ENCODE data around the gene PPP1R9B. TPM values are rescaled to one million over a fixed set of nuclear protein-coding genes. Genes with fewer than 3 reads are reported as not detected.

PPP1R9B gene
- total RNA-seq, 4 donors from 2014 or later = 28.4 to 54.9 (median 36.9) TPM

DNA sequence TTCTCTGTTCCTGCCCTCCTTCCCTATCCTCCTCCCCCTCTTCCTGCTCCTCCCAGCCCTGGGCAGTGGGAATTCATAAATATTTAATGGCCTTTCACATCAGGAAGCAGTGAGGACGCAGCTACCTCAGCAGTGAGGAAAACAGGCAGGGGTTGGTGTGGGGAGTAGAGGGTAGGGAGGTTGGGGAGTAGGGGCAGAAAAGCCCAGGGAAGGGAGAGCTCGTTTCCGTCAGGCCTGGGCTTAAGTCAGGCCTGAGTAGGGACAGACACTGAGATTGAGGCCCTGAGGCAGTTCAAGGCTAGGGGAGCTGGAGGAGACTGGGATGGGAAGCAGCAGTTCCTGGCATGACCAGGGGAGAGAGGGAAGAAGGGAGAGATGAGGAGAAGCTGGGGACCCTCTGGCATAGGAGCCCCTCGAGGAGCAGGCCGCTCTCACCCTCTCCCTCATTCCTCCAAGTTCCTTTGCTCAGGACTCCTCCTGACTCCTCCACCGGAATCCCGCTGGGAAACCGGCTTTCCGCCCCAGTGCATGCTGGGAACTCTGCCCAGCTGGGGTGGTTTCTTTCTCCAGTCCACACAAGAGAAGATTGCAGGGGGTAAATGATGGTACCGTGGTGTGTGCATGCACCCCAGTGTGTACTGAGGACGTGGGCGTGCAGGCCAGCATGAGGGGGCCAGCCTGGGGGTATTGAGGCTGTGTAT is 26.7 kb downstream of the PPP1R9B start:
- H3K27ac ChIP-seq = peak overlapping the region in 2 of 4 donors; percentile 46 to 50

GRCh38 chr17:50122945-50123344 is 27.5 kb downstream of the PPP1R9B start:
- WGBS, 2 donors = 75 to 90% methylated on average over 3 of the region's 3 CpGs
- no peak for DNase-seq (ENCODE audit: low spot score in 2 of 2)
- H3K4me3 ChIP-seq = no peak overlapping the region
- no peaks in the 10 kb centered on the region for H3K9me3 ChIP-seq
- no peaks in the 10 kb centered on the region for H3K36me3 ChIP-seq
- peaks cover 0 to 13% (median 3%) of the 10 kb centered on the region in 4 donors for H3K4me1 ChIP-seq
- TF ChIP-seq POLR2A (IDR thresholded peaks at IDR 0.05) = no peak
- no peak for TF ChIP-seq EP300 (IDR thresholded peaks at IDR 0.05)
- TF ChIP-seq, protein P1, sequence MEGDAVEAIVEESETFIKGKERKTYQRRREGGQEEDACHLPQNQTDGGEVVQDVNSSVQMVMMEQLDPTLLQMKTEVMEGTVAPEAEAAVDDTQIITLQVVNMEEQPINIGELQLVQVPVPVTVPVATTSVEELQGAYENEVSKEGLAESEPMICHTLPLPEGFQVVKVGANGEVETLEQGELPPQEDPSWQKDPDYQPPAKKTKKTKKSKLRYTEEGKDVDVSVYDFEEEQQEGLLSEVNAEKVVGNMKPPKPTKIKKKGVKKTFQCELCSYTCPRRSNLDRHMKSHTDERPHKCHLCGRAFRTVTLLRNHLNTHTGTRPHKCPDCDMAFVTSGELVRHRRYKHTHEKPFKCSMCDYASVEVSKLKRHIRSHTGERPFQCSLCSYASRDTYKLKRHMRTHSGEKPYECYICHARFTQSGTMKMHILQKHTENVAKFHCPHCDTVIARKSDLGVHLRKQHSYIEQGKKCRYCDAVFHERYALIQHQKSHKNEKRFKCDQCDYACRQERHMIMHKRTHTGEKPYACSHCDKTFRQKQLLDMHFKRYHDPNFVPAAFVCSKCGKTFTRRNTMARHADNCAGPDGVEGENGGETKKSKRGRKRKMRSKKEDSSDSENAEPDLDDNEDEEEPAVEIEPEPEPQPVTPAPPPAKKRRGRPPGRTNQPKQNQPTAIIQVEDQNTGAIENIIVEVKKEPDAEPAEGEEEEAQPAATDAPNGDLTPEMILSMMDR (IDR thresholded peaks at IDR 0.05) = no peak
- peak overlapping the region in 1 of 4 donors; percentile 46 for H3K27ac ChIP-seq
- peaks cover 0 to 20% of the 10 kb centered on the region in 2 donors for H3K27me3 ChIP-seq

More for the DNA sequence above, 26.7 kb downstream of the PPP1R9B start:
- H3K27me3 ChIP-seq = peaks cover 0 to 20% of the 10 kb centered on the region in 2 donors
- H3K4me1 ChIP-seq = peaks cover 0 to 21% (median 6%) of the 10 kb centered on the region in 4 donors
- TF ChIP-seq EP300 (IDR thresholded peaks at IDR 0.05) = no peak
- no peak for TF ChIP-seq POLR2A (IDR thresholded peaks at IDR 0.05)
- TF ChIP-seq, protein P1 (IDR thresholded peaks at IDR 0.05) = no peak
- DNase-seq (ENCODE audit: low spot score in 2 of 2) = no peak
- no peak overlapping the region for H3K4me3 ChIP-seq
- no peaks in the 10 kb centered on the region for H3K36me3 ChIP-seq
- WGBS, 2 donors = 36 to 46% methylated on average over 12 of the region's 12 CpGs
- H3K9me3 ChIP-seq = no peaks in the 10 kb centered on the region

DNA sequence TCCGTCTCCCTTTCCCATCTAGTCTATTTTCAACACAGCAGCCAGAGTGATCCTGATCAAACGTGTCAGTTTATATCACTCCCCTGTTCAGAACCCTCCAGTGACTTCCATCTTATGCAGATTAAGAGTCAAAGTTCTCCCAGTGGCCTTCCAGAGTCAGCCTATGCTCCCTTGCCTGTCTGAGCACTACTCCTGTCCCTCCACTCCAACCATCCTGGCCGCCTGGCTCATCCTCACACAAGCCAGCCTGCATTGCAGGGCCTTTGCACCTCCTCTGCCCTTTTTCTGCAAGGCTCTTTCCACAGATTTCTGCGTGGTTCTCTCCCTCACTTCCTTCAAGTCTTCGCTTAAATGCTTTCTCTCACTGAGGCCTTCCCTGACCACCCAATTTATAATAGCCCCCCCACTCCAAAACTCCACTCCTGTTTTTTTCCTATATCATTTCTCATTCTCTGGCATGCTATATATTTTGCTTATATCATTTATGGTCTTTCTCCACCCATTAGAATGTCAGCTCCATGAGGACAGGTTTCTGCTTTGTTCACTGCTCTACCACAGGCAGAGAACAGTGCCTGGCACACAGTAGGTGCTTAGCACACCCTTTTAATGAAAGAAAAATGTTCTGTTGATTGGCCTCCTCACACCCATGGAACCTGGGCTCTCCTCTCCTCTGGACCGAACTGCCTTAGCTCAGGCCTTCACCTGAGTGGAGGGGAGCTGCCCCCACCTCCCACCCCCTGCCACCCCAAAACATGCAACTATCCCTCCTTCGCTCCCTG is 29.8 kb downstream of the PPP1R9B start:
- no peak overlapping the region for H3K27ac ChIP-seq
- no peak overlapping the region for H3K4me3 ChIP-seq
- DNase-seq (ENCODE audit: low spot score in 2 of 2) = no peak
- 90% methylated on average over 7 of the region's 7 CpGs for WGBS, 2 donors
- no peaks in the 10 kb centered on the region for H3K9me3 ChIP-seq
- no peaks in the 10 kb centered on the region for H3K36me3 ChIP-seq
- peaks cover 0 to 30% of the 10 kb centered on the region in 2 donors for H3K27me3 ChIP-seq
- peaks cover 0 to 20% (median 8%) of the 10 kb centered on the region in 4 donors for H3K4me1 ChIP-seq
- no peak for TF ChIP-seq EP300 (IDR thresholded peaks at IDR 0.05)
- TF ChIP-seq POLR2A (IDR thresholded peaks at IDR 0.05) = no peak
- TF ChIP-seq, protein P1 (IDR thresholded peaks at IDR 0.05) = no peak

DNA sequence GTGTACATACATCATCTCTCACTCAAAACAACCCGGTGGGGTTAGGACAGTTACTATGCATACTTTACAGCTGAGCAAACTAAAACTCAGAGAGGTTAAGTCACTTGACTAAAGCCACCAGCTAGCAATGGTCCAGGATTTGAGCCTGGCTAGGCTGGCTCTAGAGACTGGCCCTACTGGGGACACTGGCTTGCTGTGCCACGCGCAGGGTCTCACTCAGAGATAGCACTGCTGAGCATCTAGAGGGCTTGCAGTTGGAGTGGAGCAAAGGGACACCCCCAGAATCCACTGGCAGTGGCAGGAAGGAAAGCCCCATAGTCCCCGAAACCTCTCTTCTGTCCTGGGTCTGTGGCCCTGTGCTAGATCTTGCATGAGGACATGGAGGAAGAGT is 31.7 kb downstream of the PPP1R9B start:
- Histone ChIP-seq H3K36me3 (no peaks in the 10 kb centered on the region), H3K4me1 (peaks cover 0 to 25% (median 8%) of the 10 kb centered on the region in 4 donors), H3K4me3 (no peak overlapping the region), H3K9me3 (no peaks in the 10 kb centered on the region), H3K27ac (no peak overlapping the region), H3K27me3 (peaks cover 0 to 34% of the 10 kb centered on the region in 2 donors)
- 86 to 91% methylated on average over 3 to 4 of the region's 4 CpGs for WGBS, 2 donors
- DNase-seq (ENCODE audit: low spot score in 2 of 2) = no peak
- TF ChIP-seq POLR2A (IDR thresholded peaks at IDR 0.05) (no peak), EP300 (IDR thresholded peaks at IDR 0.05) (no peak)
- TF ChIP-seq, protein P1 (IDR thresholded peaks at IDR 0.05) = no peak

Data from tibial nerve (tissue), 4 donors.